NCI-H2196 (cell line): ENCODE measurements around the gene SRGAP1.
"Not testable (repeated sequence)": the region's sequence is repeated elsewhere in the genome, so short reads cannot be mapped to it uniquely, and the experiment has no call there.

ENCODE experiments used
- DNase-seq: peaks from one replicate; lab custom pipeline; 2025; ENCODE audit not compliant: unreplicated experiment; lab: John Stamatoyannopoulos, UW

The SRGAP1 gene

DNA sequence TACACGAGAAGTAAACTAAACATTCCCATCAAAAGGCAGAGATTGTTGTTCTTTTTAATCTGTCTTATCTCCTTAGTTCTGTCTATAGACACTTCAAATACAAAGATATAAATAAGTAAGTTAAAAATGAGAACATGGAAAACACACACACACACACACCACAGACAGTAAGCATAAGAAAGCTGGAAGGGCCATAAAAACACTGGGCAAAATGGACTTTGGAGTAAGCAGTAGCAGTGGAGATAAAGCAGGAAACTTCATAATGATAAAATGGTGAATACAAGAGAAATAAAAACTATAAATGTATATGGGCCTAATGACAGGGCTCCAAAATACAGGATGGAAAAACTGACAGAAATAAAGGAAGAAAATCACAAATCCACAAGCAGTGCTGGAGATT lies 345.0 kb downstream of the SRGAP1 start:
- DNase-seq, result no peak

DNA sequence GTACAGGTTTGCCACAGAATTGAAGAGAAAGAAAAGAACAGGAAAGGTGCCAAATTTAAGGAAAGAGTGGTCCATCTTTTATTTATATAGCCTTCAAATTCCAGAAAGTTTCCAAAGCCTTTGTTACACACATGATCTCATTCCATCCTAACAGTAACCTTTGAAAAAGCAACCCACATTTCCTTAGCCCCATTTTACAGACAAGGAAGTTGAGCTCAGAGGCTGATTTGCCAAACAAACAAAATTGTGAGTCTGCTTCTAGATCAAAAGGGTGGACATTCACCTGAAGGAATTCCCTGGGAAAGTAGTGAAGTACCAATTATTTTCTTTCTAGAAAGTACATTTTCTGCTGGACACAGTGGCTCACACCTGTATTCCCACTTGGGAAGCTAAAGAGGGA lies 345.6 kb downstream of the SRGAP1 start:
- DNase-seq, result no peak

DNA sequence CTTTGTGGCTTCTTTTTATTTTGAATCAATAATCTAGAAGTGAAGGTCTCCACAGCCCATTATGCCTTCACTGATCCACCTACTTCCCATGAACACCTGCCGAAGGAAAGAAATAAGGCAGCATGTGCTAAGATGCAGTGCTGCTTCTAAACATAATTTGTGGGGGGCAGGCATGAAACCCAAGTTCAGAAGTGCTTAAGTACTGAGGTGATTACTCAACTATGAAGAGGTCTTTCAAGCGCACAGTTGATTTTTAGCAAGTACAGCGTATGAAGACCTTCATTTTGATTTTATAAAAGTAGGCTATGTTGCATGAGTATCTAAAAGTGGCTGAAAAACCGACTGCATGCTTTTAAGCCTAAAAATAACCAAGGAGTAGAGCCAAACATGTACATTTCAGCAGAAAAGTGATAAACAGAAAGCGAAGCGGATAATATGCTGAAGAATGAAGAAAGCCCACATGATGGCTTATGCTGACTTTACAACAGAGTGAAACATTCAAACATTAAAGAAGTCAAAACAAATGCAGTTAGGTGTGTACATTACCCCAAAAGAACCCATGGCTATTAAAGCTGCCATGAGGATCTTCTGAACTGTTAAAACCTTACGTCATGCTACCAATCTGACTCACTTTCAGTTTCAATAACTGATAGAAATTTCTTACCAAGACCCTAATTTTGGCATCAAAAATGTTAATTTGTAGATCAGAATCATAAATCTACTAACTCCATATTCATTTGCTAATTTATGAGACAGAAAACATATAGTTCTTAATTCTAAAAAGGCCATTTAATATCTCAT lies 348.3 kb downstream of the SRGAP1 start:
- no peak for DNase-seq

DNA sequence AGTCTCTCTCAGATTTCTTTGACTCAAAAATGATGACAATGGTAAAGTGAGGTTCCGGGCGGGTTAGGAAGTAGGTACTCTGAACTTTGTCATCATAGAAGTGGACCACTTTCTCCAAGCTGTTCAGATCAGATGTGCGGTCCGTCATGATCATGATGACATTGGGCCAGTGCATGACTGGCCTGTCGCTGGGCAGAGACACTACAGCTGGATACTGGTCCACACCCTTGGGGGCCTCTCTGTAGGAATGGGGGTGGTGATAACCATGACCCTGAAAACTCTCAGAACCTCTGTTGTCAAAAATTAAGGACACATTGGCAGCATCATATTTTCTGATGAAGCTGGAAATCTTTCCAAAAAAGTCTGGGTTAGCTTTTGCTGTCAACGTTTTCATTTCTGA lies 349.4 kb downstream of the SRGAP1 start:
- DNase-seq, result no peak

DNA sequence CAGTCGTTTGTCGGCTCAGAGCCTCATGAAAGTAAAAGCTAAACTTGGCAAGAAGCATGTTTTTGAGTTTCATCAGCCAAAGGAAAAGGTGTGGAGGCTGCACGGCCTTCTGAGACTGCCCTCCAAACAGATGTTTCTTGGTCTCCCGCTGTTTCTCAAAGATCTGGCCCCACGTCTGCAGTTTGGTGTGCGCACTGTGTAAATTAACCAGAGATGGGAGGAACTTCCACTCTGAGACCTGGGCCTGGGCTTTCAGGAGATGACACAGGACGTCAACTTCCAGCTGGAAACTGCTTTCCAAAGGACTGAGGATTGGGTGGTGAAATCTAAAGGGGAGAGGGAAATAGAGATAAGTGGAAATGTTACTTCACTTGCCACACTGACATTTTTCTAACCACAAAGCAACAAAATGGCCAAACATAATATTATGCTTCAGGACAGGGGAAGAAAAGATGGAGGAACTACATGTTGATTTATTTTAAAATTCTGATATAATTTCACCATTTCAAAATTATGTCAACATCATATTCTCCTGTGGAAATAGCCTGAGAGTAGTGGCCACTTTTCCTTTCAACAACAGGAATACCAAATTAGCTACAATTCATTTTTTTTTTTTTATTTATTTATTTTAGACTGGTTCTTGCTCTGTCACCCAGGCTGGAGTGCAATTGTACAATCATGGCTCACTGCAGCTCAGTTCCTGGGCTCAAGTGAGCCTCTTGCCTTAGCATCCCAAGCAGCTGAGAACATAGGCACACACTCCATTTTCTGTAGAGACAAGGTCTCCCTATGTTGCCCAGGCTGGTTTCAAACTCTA lies 350.0 kb downstream of the SRGAP1 start:
- DNase-seq, result no peak

DNA sequence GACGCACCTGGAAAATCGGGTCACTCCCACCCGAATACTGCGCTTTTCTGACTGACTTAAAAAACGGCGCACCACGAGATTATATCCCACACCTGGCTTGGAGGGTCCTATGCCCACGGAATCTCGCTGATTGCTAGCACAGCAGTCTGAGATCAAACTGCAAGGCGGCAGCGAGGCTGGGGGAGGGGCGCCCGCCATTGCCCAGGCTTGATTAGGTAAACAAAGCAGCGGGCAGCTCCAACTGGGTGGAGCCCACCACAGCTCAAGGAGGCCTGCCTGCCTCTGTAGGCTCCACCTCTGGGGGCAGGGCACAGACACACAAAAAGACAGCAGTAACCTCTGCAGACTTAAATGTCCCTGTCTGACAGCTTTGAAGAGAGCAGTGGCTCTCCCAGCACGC lies 351.3 kb downstream of the SRGAP1 start:
- DNase-seq, result not testable (repeated sequence)

DNA sequence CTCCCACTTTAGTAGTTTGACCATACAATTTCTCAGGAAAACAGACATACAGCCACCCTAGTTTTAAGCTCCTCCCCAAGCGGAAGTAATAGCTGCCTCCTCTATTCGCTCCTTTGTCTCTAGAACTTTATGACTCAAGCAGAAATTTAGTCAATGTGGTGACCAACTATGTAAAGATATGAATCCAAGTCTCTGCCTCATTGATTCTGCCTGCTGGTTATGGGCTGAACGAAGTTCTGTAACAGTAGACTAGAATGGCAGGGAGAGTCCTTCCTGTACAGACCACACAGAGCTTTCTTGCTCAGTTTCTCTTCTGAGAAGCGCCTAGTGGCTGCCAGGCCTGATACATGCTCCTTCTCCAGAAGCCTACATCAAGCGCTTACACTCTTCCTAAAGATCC lies 358.5 kb downstream of the SRGAP1 start:
- DNase-seq, result no peak

DNA sequence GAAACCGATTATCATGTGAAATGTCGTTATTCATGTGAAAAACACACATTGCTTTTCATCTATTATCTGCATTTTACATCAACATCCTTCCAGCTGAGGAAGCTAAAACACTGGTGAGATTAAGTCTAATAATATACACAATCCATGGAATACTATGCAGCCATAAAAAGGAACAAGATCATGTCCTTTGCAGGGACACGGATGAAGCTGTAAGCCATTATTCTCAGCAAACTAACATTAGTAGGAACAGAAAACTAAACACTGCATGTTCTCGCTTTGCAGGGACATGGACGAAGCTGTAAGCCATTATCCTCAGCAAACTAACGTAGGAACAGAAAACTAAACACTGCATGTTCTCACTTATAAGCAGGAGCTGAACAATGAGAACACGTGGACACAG lies 359.3 kb downstream of the SRGAP1 start:
- no peak for DNase-seq

DNA sequence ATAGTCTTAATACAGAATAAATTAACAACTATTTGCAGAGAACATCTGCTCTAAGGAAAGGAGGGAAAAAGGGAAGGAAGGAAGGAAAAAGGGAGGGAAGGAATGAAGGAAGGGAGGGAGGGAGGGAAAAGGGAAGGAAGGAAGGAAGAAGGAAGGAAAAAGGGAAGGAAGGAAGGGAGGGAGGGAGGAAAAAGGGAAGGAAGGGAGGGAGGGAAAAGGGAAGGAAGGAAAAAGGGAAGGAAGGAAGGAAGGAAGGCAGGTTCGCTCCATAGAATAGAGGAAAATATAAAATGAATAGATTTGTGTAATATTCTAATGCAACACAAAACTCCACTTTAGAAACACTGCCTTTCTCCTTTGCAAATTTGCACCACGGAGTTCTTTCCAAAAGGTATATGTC lies 361.0 kb downstream of the SRGAP1 start:
- no peak for DNase-seq

DNA sequence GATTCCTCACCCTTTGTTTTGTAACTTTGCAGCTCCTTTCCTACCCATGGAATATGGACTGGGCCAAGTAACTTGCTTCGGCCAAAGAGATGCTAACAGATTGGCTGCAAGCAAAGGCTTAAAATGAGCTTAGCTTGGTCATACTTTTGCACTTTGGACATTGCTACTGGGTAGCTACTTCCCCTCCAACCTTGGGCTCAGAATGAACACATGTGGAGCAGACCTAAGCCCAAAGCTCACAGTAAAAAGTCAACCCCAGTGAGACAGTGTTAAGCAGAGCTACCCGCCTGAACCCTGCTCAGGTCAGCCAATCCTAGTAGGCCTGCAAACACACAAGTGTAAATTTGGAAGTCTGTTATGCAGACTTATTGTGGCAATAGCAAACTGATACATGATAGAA lies 363.0 kb downstream of the SRGAP1 start:
- no peak for DNase-seq
